Neural progenitor cell (in vitro differentiated cells): Measurements from ENCODE around the gene ASB10.

Source experiments
- EZH2 ChIP-seq: fragments of 200-600 bp; sonication (generic); IDR thresholded peaks from 2 replicates; pipeline ENCODE4 v1.6.1; 2017; ENCODE audit warnings: antibody characterized with exemption, mild to moderate bottlenecking, moderate library complexity
- EZH2phosphoT487 ChIP-seq: fragments of 200-600 bp; sonication (generic); IDR thresholded peaks from 2 replicates; pipeline ENCODE4 v1.6.1; 2017; ENCODE audit warnings: antibody characterized with exemption
- TF ChIP-seq, protein P1 (sequence below): fragments of 200-600 bp; sonication (generic); IDR thresholded peaks from 2 replicates; pipeline ENCODE4 v1.5.1; 2017; ENCODE audit warnings: antibody characterized with exemption, mild to moderate bottlenecking

DNA sequence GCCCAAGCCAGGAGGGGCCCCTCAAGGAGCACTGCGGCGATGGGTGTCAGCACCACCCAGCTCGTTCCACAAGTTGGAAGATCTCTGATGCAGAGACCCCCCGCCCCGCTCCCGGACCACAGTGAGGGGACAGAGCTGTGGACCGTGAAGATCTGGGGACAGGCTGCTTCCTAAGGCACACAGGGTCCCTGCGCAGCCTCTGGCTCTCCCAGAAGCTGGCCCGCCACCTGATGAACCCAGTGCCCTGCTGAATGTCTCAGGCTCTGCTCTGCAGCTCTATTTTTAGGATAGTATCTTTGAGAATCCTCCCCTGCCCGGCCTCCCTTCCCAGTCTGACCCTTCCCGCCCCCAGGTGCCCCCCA lies 49.3 kb downstream of the ASB10 start:
- TF ChIP-seq EZH2phosphoT487: no peak
- TF ChIP-seq, protein P1, sequence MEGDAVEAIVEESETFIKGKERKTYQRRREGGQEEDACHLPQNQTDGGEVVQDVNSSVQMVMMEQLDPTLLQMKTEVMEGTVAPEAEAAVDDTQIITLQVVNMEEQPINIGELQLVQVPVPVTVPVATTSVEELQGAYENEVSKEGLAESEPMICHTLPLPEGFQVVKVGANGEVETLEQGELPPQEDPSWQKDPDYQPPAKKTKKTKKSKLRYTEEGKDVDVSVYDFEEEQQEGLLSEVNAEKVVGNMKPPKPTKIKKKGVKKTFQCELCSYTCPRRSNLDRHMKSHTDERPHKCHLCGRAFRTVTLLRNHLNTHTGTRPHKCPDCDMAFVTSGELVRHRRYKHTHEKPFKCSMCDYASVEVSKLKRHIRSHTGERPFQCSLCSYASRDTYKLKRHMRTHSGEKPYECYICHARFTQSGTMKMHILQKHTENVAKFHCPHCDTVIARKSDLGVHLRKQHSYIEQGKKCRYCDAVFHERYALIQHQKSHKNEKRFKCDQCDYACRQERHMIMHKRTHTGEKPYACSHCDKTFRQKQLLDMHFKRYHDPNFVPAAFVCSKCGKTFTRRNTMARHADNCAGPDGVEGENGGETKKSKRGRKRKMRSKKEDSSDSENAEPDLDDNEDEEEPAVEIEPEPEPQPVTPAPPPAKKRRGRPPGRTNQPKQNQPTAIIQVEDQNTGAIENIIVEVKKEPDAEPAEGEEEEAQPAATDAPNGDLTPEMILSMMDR: no peak
- no peak for TF ChIP-seq EZH2
